Measurements from ENCODE around the gene IL21.

The IL21 gene

DNA sequence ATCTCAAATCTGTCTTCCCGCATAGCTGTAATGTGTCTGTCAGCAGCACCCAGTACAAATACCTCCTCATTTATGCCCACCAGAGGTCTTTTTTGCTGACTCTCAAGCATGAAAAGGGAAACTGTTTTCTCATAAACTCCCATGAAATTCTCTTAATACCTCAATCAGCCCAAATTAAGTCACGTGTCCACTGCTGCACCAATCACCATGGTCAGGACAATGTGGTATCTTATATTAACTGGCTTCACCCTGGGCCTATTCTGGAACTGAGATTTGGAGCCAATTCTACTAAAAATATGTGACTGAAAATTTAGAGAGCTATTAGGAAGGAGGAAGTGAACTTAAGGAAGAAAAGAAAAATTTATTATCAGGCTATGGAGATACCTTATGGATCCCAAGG lies 58.4 kb downstream of the IL21 start:
- TF ChIP-seq, protein P1, sequence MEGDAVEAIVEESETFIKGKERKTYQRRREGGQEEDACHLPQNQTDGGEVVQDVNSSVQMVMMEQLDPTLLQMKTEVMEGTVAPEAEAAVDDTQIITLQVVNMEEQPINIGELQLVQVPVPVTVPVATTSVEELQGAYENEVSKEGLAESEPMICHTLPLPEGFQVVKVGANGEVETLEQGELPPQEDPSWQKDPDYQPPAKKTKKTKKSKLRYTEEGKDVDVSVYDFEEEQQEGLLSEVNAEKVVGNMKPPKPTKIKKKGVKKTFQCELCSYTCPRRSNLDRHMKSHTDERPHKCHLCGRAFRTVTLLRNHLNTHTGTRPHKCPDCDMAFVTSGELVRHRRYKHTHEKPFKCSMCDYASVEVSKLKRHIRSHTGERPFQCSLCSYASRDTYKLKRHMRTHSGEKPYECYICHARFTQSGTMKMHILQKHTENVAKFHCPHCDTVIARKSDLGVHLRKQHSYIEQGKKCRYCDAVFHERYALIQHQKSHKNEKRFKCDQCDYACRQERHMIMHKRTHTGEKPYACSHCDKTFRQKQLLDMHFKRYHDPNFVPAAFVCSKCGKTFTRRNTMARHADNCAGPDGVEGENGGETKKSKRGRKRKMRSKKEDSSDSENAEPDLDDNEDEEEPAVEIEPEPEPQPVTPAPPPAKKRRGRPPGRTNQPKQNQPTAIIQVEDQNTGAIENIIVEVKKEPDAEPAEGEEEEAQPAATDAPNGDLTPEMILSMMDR (IDR thresholded peaks at IDR 0.05): no peak
- no peak for DNase-seq
- Mint-ChIP-seq H3K4me3 (no peak overlapping the region), H3K27ac (no peak overlapping the region), H3K27me3 (ENCODE audit: low read depth, poor library complexity) (no peaks in the 10 kb centered on the region), H3K4me1 (no peaks in the 10 kb centered on the region), H3K9me3 (peaks cover 21% of the 10 kb centered on the region), H3K36me3 (ENCODE audit: low read depth) (no peaks in the 10 kb centered on the region)

All from nephron progenitor cell (in vitro differentiated cells).